ENCODE results near the gene SCLT1. TPM values are rescaled to one million over a fixed set of nuclear protein-coding genes. Genes with fewer than 3 reads are reported as not detected.

The SCLT1 gene
- total RNA-seq, 1 experiment from 2014 or later, result 15.9 TPM

DNA sequence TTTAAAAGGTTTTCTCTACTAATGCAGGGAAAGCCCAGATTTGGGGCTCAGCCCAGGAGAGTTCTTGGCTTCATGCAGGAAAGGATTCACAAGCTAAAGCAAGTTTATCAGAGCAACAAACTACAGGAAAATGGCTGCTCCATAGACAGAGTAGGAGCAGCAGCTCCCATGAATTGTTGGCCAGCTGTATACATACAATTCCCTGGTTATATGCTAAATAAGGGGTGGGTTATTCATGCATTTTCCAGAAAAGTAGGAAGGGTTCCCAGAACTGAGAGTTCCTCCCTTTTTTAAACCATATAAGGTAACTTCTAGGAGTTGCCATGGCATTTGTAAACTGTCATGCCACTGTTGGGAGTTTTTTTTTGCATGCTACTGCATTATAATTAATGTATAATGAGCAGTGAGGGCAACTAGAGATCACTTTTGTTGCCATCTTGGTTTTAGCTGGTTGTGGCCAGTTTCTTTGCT, 5.2 kb upstream of the SCLT1 start:
- BruUV-seq (replicated peaks), result no TSS peak
- no peaks in the 10 kb centered on the region for H3K9me3 ChIP-seq (ENCODE audit: insufficient read depth, low read depth)
- H2AFZ ChIP-seq, result no peak overlapping the region
- no peak overlapping the region for H3K4me3 ChIP-seq
- no peaks in the 10 kb centered on the region for H4K20me1 ChIP-seq (ENCODE audit: insufficient read depth)
- no peak overlapping the region for H3K4me2 ChIP-seq
- no peaks in the 10 kb centered on the region for H3K79me2 ChIP-seq (ENCODE audit: low read depth)
- no peaks in the 10 kb centered on the region for H3K27me3 ChIP-seq (ENCODE audit: insufficient read depth, low read depth)
- H3K36me3 ChIP-seq (ENCODE audit: low read depth), result no peaks in the 10 kb centered on the region
- H3K9me2 ChIP-seq (ENCODE audit: insufficient read depth), result no peaks in the 10 kb centered on the region
- no peak overlapping the region for H3K27ac ChIP-seq
- intact Hi-C loops (cut with micrococcal nuclease; ENCODE audit: unreplicated experiment), result loop anchor here (10.0 kb wide), 1 partner anchor 644 kb away; no protein-coding TSS in a partner anchor
- no peak for DNase-seq
- TF ChIP-seq, protein P1, sequence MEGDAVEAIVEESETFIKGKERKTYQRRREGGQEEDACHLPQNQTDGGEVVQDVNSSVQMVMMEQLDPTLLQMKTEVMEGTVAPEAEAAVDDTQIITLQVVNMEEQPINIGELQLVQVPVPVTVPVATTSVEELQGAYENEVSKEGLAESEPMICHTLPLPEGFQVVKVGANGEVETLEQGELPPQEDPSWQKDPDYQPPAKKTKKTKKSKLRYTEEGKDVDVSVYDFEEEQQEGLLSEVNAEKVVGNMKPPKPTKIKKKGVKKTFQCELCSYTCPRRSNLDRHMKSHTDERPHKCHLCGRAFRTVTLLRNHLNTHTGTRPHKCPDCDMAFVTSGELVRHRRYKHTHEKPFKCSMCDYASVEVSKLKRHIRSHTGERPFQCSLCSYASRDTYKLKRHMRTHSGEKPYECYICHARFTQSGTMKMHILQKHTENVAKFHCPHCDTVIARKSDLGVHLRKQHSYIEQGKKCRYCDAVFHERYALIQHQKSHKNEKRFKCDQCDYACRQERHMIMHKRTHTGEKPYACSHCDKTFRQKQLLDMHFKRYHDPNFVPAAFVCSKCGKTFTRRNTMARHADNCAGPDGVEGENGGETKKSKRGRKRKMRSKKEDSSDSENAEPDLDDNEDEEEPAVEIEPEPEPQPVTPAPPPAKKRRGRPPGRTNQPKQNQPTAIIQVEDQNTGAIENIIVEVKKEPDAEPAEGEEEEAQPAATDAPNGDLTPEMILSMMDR (conservative IDR thresholded peaks at IDR 0.05), result no peak
- TF ChIP-seq EZH2 (IDR thresholded peaks at IDR 0.05; ENCODE audit: low read depth), result no peak
- H3K4me1 ChIP-seq (replicated peaks; ENCODE audit: insufficient read depth), result no peaks in the 10 kb centered on the region
- POLR2A ChIA-PET (ENCODE audit: unreplicated experiment), result no interaction called here
- CTCF ChIA-PET, result no interaction called here
- H3F3A ChIP-seq (ENCODE audit: insufficient read depth, low read depth), result no peaks in the 10 kb centered on the region

DNA sequence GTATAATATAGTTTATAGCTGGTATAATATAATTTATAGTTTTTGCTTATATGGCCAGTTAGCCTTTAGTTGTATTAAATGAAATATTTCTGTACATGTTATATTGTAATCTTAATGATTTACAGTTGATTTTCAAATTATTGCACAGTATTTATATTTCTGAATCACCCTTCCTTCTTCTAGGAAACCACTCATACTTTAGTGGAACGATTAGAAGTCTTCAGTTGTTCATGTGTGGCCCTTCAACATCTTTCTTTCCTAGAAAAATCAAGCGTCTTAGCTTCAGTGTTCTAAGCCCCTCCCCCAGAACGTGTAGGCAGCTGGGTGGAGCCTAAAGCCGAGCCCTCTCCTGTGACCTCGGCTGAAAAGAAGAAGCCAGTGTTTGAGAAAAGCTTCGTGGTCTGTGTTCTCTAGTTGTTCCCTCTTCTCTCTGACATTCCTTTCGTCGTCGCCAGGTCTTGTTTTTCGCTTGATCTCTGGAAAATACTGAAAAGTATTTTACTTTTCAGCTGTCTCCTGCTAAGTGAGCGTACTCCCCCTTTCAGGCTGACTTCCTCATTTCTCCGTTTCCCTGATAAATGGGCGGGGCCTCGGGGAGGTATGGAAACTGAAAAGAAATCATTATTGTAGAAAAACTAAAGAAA, 2.6 kb upstream of the SCLT1 start, which contains the start of gene C4orf33:
Gene C4orf33, plus strand, starts transcription at position 342 of the 644 bp plus-strand sequence. CDS start 6,459 bp downstream, outside the sequence.
- TF ChIP-seq, protein P1 (conservative IDR thresholded peaks at IDR 0.05), result no peak
- no peak for TF ChIP-seq EZH2 (IDR thresholded peaks at IDR 0.05; ENCODE audit: low read depth)
- DNase-seq, result peak; percentile 38 to 53
- TSS peak; percentile 64 for BruUV-seq (replicated peaks)
- Histone ChIP-seq H2AFZ (peak within 1 kb of the TSS; percentile 92), H3K27me3 (ENCODE audit: insufficient read depth, low read depth) (no peaks in the 10 kb centered on the region), H3F3A (ENCODE audit: insufficient read depth, low read depth) (no peaks in the 10 kb centered on the region), H3K4me1 (replicated peaks; ENCODE audit: insufficient read depth) (peaks cover 15% of the 10 kb centered on the region), H3K36me3 (ENCODE audit: low read depth) (no peaks in the 10 kb centered on the region), H3K9me3 (ENCODE audit: insufficient read depth, low read depth) (no peaks in the 10 kb centered on the region), H3K4me3 (peak within 1 kb of the TSS; percentile 75), H3K9me2 (ENCODE audit: insufficient read depth) (no peaks in the 10 kb centered on the region), H4K20me1 (ENCODE audit: insufficient read depth) (no peaks in the 10 kb centered on the region), H3K4me2 (peak within 1 kb of the TSS; percentile 77), H3K27ac (peak within 1 kb of the TSS; percentile 42), H3K79me2 (ENCODE audit: low read depth) (peaks cover 19% of the 10 kb centered on the region)
- ChIA-PET CTCF (no interaction called here), POLR2A (ENCODE audit: unreplicated experiment) (interaction anchor here (0.6 kb wide), 1 partner anchor 247 kb away, joined by 6 read pairs; no protein-coding TSS in a partner anchor)
- intact Hi-C loops (cut with micrococcal nuclease; ENCODE audit: unreplicated experiment), result loop anchor here (10.0 kb wide), 1 partner anchor 641 kb away; no protein-coding TSS in a partner anchor

DNA sequence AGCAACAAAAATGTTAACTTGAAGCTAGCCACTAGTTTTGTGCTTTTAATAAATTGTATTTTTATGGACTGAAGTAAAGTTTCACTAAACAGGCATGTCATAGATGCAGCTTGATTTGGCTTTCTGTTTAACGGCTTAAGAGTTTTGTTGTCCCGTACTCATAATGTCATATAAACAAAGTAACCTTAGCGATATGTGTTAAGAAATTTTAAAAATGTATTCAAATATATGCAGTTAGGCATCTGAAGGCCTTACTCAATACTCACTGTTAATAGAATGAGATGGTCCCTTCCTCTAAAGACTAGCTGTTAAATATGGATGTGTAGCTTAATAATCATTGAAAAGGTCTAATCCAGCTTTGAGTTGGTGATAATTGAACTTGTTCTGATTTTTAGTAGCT, 1.0 kb upstream of the SCLT1 start:
- H3K9me3 ChIP-seq (ENCODE audit: insufficient read depth, low read depth), result no peaks in the 10 kb centered on the region
- H3K27me3 ChIP-seq (ENCODE audit: insufficient read depth, low read depth), result no peaks in the 10 kb centered on the region
- no peak overlapping the region for H3K4me3 ChIP-seq
- no peaks in the 10 kb centered on the region for H3F3A ChIP-seq (ENCODE audit: insufficient read depth, low read depth)
- H3K27ac ChIP-seq, result no peak overlapping the region
- H3K4me2 ChIP-seq, result peak overlapping the region; percentile 84; the same call in 1 of the 2 replicates
- no peaks in the 10 kb centered on the region for H3K9me2 ChIP-seq (ENCODE audit: insufficient read depth)
- H3K4me1 ChIP-seq (replicated peaks; ENCODE audit: insufficient read depth), result peaks cover 18% of the 10 kb centered on the region
- TF ChIP-seq EZH2 (IDR thresholded peaks at IDR 0.05; ENCODE audit: low read depth), result no peak
- TF ChIP-seq, protein P1 (conservative IDR thresholded peaks at IDR 0.05), result no peak
- BruUV-seq (replicated peaks), result no TSS peak
- no peaks in the 10 kb centered on the region for H3K36me3 ChIP-seq (ENCODE audit: low read depth)
- CTCF ChIA-PET, result interaction anchor here (0.6 kb wide), 1 partner anchor 280 kb away, joined by 6 read pairs; no protein-coding TSS in a partner anchor
- POLR2A ChIA-PET (ENCODE audit: unreplicated experiment), result no interaction called here
- no peak overlapping the region for H2AFZ ChIP-seq
- H4K20me1 ChIP-seq (ENCODE audit: insufficient read depth), result no peaks in the 10 kb centered on the region
- H3K79me2 ChIP-seq (ENCODE audit: low read depth), result peaks cover 32% of the 10 kb centered on the region
- DNase-seq, result no peak
- intact Hi-C loops (cut with micrococcal nuclease; ENCODE audit: unreplicated experiment), result loop anchor here (5.0 to 10.0 kb wide), 3 partner anchors 248 to 667 kb away; no protein-coding TSS in a partner anchor

Data from PC-9 (cell line).